ENCODE measurements around the gene CENPX.

- TF ChIP-seq TAF1 (IDR thresholded peaks at IDR 0.05; ENCODE audit: low read depth, low read length) (no peak), POLR2A (IDR thresholded peaks at IDR 0.05; ENCODE audit: low read depth, low read length) (no peak), POLR2AphosphoS5 (IDR thresholded peaks at IDR 0.05; ENCODE audit: low read depth, low read length) (no peak), PAX5 (IDR thresholded peaks at IDR 0.05; ENCODE audit: insufficient read depth, low read length, severe bottlenecking) (no peak), SPI1 (IDR thresholded peaks at IDR 0.05; ENCODE audit: low read depth, low read length) (no peak), POU2F2 (IDR thresholded peaks at IDR 0.05; ENCODE audit: low read depth, low read length) (no peak)
Measured at GRCh38 chr17:82042649-82043048, 20.0 kb upstream of the CENPX start.

All from GM12891 (cell line).